IPS-15b (cell line): ENCODE data around the gene ANKRD31.

Experiments used
- H3K27me3 ChIP-seq: one replicate; pipeline ENCODE4 v1.6.1; 2013; ENCODE audit warnings: low read length; ENCODE audit not compliant: control insufficient read depth, insufficient read depth
- H3K36me3 ChIP-seq: one replicate; pipeline ENCODE4 v1.6.1; 2013; ENCODE audit warnings: low read length; ENCODE audit not compliant: control insufficient read depth, insufficient read depth
- H3K4me1 ChIP-seq: one replicate; pipeline ENCODE4 v1.6.1; 2013; ENCODE audit warnings: mild to moderate bottlenecking, low read length; ENCODE audit not compliant: control insufficient read depth, insufficient read depth
- H3K4me3 ChIP-seq: one replicate; pipeline ENCODE4 v1.5.1; 2013; ENCODE audit warnings: low read depth, low read length
- H3K9ac ChIP-seq: one replicate; pipeline ENCODE4 v1.6.1; 2013; ENCODE audit warnings: low read depth, mild to moderate bottlenecking, low read length
- H3K9me3 ChIP-seq: one replicate; pipeline ENCODE4 v1.6.1; 2013; ENCODE audit warnings: mild to moderate bottlenecking, low read length; ENCODE audit not compliant: control insufficient read depth, insufficient read depth

The ANKRD31 gene

GRCh38 chr5:75020016-75020656 is 216.5 kb downstream of the ANKRD31 start:
- no peaks in the 10 kb centered on the region for H3K36me3 ChIP-seq
- no peak overlapping the region for H3K4me3 ChIP-seq
- no peaks in the 10 kb centered on the region for H3K27me3 ChIP-seq
- no peaks in the 10 kb centered on the region for H3K4me1 ChIP-seq
- H3K9me3 ChIP-seq, result no peaks in the 10 kb centered on the region
- no peak overlapping the region for H3K9ac ChIP-seq

- no peaks in the 10 kb centered on the region for H3K4me1 ChIP-seq
- H3K9me3 ChIP-seq, result no peaks in the 10 kb centered on the region
- no peaks in the 10 kb centered on the region for H3K27me3 ChIP-seq
- no peak overlapping the region for H3K9ac ChIP-seq
- no peaks in the 10 kb centered on the region for H3K36me3 ChIP-seq
- H3K4me3 ChIP-seq, result no peak overlapping the region
These were observed 217.7 kb downstream of the ANKRD31 start for GRCh38 chr5:75018805-75019587.
